Activated effector memory CD4-positive, alpha-beta T cell treated with Interleukin-2 at 50 U/mL for 16 hours (primary cell): ENCODE results near the gene AGAP3.

Experiments
- DNase-seq: peaks from one replicate; pipeline ENCODE4 v3.0.0-alpha.2; 2020

AGAP3 gene

DNA sequence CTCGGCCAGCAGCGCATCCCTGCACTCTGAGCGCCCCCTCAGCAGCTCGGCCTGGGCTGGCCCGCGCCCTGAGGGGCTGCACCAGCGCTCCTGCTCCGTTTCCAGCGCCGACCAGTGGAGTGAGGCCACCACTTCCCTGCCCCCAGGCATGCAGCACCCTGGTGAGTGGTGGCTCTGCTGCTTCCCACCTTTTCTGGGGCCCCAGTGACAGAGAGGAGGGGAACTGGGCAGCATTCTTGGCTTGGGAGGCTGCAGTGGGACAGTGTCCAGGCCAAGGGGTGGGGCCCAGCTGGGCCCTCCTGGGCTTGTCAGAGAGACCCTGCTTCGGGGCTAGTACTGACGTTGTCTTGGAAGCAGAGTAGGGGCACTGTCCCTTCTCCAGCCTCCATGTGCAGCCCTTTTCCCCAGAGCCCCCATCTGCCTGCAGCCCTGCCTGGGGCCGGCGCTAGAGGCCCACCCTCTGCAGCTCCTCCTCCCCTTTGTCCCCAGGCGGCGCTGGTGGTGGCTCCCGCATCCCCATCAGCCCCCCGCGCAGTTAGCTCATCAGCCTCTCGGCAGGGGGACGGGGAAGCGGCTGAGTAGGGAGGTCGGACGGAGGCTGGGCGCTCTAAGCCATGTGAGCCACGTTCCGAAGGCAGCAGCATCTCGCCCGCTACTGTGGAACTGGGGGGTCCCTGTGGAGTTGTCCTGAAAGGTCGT is 52.0 kb downstream of the AGAP3 start:
- no peak for DNase-seq

DNA sequence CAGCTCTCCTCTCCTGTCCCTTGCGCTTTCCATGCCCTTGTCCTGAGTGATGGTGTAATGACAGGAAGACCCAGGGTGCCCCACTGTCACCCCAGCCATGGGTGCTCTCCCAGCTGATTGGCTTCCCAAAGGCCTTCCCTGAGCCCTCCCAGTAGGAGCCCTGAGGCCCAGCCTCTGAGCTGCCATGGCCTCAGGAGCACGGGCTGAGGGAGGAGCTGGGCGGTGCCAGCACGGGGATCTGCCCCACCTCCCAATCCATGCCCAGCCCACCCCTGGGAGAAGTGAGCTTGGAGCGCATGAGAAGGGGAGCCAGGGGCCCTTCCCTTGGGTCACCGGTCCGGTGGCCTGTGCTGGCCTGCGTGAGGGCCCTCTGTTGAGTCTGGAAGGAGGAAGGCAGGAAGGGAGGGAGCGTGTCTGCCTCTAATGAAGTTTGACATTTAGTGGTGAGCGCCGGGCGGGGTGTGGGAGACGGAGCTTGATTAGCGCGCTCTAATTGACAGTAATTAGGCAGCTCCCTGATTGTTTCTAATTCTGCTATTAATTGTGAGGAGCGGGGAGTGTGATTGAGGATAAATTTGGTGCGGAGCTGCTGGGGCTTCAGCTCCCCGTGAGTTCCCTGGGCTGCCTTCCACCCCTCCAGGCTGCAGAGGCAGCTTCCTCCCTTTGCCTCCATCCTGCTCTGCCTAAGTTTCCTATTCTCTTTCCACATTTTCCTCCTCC is 53.0 kb downstream of the AGAP3 start:
- no peak for DNase-seq

DNA sequence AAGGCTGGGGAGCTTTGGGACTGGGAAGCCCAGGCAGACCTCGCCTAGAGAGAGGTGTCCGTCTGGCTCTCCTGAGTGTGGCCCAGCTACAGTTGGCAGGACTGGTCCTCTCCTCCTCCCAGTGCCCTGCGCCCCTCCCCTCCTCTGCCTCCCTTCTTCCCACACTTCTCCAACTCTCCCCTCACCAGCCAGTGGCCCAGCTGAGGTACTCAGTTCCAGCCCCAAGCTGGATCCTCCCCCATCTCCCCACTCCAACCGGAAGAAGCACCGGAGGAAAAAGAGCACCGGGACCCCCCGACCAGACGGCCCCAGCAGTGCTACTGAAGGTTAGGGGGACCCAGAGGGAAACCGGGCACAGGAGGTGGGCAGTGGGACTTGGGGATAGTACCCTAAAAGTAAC is 53.5 kb downstream of the AGAP3 start:
- DNase-seq, result no peak

DNA sequence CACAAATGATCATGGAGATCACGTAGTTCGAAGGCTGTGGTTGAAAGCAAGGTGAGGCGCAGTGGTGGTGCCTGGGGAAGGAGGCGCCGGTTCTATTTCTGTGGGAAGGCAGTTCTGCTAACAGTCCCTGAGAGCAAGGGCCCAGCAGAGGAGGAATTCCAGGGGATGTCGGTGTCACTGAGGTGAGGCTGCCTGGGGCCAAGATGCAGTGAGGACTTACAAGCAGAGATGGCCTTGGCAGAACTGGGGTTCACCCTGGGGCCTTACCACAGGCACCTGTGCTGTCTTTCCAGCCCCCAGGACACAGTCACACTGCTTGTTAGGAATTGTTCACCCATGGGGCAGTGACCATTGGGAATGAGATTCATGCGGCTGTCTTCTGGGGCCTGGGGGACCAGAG is 54.6 kb downstream of the AGAP3 start:
- no peak for DNase-seq

DNA sequence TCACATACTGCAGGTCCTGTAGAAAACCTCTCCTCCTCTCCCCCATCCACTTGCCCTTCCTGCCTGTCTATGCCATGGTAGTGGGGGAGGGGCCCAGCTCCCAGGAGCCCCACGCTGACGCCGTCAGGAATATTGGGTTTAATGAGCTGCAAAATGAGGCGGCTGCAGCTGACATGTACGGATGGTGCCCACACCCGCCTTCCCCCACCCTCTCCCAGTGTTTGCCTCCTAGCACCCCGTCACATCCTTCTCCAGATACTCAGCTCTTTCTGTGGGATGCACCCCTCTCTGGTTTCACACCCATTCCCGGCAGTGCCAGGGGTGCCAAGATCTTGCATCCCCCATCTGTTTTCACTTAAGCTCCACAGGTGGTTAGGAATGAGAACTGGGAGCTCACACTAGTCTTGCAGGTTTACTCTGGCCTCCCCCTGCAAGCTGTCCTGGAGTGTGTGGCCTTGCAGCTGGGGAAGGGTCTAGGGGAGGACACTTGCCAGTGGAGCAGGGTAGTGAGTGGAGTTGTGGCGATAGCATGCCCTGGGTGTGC is 55.1 kb downstream of the AGAP3 start:
- no peak for DNase-seq

DNA sequence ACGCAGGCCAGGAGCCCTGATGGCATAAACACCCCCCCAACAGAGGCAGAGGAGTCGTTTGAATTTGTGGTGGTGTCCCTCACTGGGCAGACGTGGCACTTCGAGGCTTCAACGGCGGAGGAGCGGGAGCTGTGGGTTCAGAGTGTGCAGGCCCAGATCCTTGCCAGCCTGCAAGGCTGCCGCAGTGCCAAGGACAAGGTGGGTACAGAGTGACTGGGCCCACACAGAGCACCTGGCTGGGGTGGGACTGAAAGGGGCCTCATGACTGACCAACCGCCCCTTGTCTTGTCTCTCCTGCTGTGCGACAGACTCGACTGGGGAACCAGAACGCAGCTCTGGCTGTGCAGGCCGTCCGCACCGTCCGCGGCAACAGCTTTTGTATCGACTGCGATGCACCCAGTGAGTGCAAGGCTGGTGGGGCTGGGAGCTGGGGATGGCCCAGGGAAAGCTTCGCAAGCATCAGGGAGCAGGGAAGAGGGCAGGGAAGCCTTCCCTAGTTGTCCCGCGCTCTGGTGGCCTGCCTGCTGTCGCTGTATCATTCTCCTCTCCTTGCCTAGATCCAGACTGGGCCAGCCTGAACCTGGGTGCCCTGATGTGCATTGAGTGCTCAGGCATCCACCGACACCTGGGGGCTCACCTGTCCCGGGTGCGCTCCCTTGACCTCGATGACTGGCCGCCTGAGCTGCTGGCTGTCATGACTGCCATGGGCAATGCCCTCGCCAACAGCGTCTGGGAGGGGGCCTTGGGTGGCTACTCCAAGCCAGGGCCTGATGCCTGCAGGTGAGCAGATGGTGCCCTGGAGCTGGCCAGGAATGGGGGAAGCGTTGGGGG is 55.8 kb downstream of the AGAP3 start:
- DNase-seq, result no peak

DNA sequence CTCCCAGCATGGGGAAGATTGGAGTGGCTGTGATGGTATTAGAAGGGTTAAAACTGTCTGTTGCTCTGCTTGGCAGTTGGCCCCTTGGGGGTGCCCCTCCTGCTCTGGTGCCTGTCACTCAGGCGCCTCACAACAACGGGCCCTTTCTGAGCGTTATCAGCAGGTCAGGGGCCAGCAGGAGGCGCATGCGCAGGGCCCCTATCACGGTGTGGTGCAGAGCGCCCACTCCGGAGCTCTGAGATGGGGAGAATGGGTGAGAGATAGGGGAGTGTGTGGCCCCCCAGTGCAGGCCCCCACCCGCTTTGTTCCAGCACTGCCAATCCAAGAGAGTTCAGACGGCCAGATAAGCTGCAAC is 56.4 kb downstream of the AGAP3 start:
- no peak for DNase-seq

DNA sequence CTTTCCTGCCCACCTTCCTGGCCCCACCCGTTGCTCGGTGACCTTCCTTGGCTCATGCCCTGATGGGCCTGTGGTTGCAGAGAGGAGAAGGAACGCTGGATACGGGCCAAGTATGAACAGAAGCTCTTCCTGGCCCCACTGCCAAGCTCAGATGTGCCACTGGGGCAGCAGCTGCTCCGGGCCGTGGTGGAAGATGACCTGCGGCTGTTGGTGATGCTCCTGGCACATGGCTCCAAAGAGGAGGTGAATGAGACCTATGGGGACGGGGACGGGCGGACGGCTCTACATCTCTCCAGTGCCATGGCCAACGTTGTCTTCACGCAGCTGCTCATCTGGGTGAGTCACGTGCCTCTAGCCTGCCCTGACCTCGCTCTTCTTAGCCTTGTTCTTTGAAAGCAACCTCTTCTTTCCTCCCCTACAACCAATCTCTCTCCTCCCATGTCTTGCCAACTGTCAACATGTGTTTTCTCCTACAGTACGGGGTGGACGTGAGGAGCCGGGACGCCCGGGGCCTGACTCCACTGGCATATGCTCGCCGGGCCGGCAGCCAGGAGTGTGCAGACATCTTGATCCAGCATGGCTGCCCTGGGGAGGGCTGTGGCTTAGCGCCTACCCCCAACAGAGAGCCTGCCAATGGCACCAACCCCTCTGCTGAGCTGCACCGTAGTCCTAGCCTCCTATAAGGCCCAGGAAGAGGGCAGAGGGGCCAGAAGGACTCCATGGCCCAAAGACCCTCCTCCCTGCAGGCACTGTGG is 57.2 kb downstream of the AGAP3 start:
- DNase-seq, result no peak

DNA sequence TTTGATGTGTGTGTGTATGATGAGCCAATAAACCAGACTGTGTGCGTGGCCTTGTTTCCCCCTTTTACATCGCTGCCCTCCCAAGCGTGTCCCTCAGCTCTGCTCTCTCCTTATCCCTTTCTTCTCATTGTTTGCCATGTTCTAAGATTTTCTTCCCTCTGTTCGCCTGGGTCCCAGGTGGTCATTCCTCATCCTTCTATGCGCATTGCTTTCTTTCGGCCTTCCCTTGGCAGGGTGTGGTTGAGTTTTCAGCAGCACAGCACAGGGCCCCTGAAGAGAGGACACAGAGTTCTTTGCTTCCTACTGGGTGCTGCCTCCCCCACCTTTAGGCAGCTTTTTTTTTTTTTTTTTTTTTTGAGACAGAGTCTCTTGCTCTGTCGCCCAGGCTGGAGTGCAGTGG is 58.1 kb downstream of the AGAP3 start:
- no peak for DNase-seq

DNA sequence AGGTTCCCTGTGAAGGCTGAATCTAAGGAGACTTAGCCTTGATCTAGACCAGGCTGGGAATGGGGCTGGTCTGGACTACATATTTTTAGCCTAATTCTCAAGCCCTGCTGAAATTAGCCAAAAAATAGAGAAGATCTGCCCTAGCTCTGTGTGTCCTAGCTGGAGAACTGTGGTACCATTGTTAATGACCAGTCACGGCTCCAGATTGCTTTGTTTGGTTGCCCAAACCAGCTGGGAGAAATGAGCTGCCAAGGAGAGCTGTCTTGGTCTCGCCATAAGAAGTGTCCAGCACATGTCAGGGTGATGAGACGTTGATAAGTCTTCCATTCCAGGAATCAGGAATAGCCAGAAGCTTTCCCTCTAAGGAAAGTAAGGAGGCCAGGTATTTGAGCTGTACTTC is 60.5 kb downstream of the AGAP3 start:
- DNase-seq, result no peak

DNA sequence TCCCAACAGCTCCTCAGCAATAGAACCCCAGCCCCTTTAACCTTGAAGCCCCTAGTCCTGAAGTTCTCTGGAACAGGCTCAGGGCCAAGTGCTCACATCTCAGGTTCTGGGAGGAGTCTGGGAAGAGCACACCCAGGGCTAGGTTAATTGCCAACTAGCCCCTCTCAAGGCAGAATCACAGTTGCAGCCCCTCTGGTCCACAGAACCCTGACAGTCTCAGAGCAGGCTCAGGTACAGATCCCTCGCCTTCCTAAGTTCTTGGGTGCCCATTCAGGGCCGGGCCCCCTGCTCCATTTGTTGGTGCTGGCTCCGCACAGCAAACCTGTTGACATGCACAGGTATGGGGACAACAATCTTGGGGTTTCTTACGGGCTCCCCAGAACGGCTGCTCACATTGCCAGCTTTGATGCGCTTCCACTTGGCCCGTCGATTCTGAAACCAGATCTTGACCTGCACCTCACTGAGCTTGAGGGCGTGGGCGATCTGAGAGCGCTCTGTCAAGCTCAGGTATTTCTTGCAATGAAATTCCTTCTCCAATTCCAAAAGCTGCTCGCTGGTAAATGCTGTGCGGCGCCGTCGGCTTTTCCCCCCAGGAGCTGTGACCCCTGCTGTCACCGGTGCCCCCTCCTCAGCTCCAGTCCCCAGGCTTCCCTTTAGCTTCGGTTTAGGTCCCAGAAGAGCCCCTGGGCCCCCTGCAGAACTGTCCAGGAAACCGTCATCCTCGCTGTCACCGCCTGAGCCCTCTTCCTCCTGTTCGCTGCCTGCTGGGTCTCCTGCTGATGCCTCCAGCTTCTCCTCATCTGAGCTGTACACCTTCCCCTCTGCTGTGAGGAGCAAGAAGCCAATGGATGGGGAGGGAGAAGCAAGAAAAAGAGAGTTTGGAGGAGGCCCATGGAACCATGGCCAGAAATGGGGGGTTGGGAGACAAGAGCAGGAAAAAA is 62.3 kb downstream of the AGAP3 start:
- no peak for DNase-seq

DNA sequence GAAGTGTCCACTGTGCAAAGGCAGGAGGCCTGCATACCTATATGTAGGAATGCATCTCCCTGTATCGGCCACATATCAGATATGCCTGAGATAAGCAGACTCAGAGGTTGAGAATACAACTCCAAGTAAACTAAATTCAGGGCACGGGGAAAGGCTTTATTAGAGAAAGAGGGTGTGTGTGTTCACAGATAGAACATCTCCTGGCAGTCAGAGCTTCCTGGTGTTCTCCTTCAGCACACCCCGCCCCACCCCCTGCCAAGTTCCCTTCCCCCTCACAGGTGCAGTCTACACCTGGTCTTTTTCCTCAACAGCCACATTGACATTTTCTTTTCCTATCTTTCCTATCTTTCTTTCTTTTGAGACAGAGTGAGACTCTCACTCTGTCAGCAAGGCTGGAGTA is 64.1 kb downstream of the AGAP3 start:
- no peak for DNase-seq

DNA sequence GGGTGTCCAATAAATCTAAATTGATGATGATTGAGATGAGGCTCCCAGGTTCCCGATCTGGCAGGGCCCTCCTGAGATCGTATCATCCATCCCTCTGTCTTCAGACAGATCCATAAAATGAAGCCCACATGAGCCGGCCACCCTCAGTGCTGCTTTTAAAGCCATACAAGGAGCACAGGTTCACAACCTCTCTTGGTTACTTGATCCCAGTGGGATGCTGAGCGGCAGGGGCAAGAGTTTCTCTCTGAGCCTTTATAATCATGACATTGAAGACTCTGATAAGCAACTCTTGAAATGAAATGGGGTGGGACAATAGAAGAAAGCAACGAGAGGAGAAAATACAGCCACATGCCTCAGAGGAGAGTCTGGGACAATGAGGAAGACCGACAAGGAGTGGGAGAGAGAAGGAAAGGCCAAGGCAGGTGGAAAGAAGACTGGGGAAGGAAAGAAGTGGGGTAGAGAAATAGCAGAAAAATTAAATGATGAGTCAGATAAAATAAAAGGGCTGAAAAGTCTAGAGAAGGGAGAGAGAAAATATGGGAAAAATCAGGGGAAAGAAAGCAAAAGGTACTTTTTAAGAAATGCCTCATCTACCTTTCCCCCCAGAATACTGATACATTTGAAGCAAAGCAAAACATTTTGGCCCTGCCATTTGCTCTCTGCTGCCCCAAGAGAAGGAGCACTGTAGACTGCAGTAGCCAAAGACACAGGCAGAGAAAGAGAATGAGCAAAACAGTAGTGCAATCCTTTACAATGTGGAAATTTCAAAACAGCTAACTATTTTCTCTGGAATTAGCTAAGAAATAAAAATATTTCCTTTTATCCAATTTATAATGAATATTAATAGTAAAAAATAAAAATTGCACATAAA is 66.6 kb downstream of the AGAP3 start:
- DNase-seq, result no peak

DNA sequence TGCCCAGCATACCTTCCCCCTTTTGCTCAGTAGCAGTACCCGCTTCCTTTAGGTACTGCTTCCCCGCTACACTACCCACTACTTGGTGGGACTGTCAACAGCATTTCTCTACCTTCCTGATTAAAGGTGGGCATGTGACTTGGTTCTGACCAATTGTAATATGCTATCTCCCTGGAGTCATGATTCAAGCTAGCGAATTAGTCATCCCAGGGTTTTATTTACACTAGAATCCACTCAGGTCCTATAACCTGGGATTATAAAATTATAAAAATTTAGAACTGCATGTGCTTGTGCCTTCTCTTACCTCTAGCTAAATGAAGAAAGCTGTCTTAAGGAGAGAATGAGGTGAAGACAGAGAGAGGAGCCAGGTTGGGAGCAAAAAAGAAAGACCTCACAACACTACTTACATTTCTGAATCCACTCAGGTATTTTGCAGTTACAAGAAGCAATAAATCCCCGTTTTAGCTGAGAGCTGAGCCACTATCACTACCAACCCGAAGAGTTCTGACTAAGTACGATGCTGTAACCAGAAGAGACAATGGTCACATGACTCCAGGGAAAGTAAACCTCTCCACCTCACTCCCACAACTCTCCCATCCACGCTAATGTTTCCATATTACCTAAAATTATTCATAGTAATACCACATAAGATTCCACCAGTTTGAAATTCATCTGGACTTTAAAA is 71.5 kb downstream of the AGAP3 start:
- DNase-seq, result no peak

DNA sequence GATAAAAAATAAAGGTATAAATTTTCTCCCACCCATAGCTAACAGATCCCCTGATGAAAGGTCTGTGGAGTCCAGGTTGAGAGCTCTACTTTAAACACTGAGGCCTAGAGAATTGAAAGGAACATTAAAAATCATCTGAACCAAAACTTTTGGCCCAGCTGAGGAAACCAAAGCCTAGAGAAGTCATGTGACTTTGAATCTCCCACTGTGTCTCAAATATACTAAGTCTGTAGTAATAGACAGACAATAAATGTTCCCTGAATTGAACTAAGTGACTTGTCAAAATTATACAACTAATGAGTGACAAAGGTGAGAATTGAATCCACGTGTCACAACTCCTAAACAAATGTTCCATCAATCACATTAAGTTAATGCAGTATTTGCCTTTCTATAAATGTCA is 75.5 kb downstream of the AGAP3 start:
- no peak for DNase-seq

DNA sequence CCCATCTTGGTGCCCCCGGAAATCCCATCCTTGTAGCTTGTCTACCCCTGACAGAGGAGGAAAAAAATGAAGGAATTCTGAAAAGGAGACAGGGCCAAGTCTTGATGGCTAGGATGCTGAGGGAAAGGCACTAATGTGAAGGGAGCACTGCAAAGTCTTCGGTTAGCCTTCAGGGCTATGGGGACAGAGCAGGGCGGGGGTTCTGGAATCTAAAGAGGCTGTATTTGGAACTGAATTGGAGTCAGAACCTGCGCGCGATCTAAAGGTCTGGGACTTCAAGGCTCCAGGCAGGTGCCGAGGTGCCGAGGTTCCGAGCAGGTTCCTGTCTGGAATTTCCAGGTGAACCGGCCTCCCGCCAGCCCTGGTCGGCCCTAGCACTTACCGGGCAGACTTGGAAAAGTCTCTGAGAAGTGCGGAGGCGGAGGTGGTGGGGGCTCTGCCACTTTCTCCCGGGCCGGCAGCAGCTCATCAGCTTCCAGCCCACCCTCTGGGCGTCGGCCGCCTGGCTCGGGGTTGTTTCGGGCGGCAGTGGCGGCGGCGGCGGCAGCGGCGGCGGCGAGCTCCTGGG is 80.4 kb downstream of the AGAP3 start:
- no peak for DNase-seq

DNA sequence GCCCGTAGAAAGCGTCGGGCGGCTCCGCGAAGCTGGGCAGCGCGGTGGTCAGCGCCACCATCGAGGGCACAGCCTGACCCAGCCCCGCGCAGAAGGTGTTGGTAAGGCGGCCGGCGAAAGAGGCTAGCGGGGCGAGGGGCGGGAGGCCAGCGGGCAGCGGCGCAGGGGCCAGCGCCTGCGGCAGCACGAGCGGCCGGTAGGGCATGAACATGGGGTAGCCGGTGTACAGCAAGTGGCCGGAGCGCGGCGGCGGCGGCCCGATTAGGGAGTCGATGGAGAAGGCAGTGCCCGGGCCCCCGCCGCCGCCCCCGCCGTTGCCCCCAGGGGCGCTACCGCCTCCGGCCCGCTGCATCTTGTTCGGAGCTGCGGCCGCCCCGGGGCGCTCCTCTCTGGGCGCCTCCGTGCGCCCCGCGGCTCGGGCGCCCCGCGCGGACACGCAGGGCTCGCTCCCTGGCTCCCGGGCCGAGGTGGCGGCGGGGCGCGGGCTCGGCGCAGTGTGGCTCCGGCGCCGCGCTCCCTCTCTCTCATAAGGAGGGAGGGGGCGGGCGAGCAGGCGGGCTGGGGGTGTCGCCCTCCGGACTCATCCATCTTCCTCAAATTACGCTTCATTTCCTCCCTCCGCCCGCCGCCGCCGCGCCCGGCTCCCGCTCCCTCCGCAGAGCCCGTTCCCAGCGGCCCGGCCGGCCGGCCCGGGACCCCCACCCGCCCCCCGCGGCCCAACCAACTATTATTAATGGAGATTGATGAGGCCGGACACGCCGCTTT is 81.1 kb downstream of the AGAP3 start, which contains the start of gene GBX1:
Gene GBX1, minus strand, starts transcription at position 498 of the 765 bp plus-strand sequence. Its CDS starts 146 bp downstream, at position 352.
- DNase-seq, result no peak

DNA sequence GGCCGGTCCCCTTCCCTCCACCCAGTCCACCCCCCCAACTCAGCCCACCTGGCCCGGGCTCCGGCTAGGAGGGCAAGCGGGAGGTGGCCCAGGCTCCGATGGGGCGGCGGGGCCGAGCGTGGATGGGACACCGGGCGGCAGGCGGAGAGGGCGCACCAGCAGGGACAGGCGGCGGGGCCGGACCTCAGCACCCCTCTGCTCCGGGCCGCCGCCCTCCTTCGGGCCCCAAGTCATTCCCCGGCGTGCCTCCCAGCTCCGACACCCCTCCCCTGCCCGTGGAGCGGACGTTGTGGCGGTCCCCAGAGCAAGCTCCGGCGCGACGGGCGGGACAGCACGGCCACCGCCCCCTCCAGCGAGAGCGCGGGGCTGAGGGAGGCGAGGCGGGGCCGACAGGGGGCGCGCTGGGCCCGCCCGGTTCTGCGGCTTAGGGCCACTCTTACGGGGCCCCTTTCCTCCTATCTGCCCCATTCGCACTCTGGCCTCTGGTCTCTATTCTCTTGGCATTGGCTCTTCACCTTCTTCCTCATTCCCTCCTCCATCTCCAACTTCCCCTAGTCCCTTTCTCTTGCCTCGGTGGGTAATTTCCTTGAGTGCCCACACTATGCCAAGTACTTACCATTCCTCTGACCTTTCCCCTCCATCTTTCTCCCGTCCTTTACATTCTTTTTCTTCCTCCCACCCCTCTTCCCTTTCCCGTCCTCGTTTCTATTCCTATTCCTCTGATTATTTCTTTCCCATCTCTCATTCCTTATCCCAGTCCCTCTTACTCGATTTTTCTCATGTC is 81.9 kb downstream of the AGAP3 start:
- peak; percentile 51 for DNase-seq
